ENCODE data around the gene CADPS2.

The CADPS2 gene

GRCh38 chr7:122350701-122351100 is 535.6 kb downstream of the CADPS2 start:
- TF ChIP-seq TAF1 (IDR thresholded peaks at IDR 0.05; ENCODE audit: borderline replicate concordance, insufficient read depth, low read length) = no peak
- no peak for TF ChIP-seq SIN3A (IDR thresholded peaks at IDR 0.05; ENCODE audit: borderline replicate concordance, insufficient read depth, low read length)
- no peak for TF ChIP-seq POLR2AphosphoS5 (IDR thresholded peaks at IDR 0.05; ENCODE audit: low read depth, low read length)
- no peak for TF ChIP-seq FOXP2 (optimal IDR thresholded peaks at IDR 0.05; ENCODE audit: borderline replicate concordance, extremely low read depth, extremely low read length, insufficient read depth)
- no peak for TF ChIP-seq REST (IDR thresholded peaks at IDR 0.05; ENCODE audit: insufficient read depth in 1 of 2, low read depth in 2 of 2, low read length in 2 of 2)

- no peak for TF ChIP-seq FOXP2 (optimal IDR thresholded peaks at IDR 0.05; ENCODE audit: borderline replicate concordance, extremely low read depth, extremely low read length, insufficient read depth)
- TF ChIP-seq SIN3A (IDR thresholded peaks at IDR 0.05; ENCODE audit: borderline replicate concordance, insufficient read depth, low read length) = no peak
- TF ChIP-seq TAF1 (IDR thresholded peaks at IDR 0.05; ENCODE audit: borderline replicate concordance, insufficient read depth, low read length) = no peak
Measured at GRCh38 chr7:122344303-122344620, 542.0 kb downstream of the CADPS2 start.

GRCh38 chr7:122343601-122344302 is 542.5 kb downstream of the CADPS2 start:
- TF ChIP-seq SIN3A (IDR thresholded peaks at IDR 0.05; ENCODE audit: borderline replicate concordance, insufficient read depth, low read length) (no peak), TAF1 (IDR thresholded peaks at IDR 0.05; ENCODE audit: borderline replicate concordance, insufficient read depth, low read length) (no peak), POLR2AphosphoS5 (IDR thresholded peaks at IDR 0.05; ENCODE audit: low read depth, low read length) (no peak), REST (IDR thresholded peaks at IDR 0.05; ENCODE audit: insufficient read depth in 1 of 2, low read depth in 2 of 2, low read length in 2 of 2) (no peak), FOXP2 (optimal IDR thresholded peaks at IDR 0.05; ENCODE audit: borderline replicate concordance, extremely low read depth, extremely low read length, insufficient read depth) (no peak)

- TF ChIP-seq POLR2AphosphoS5 (IDR thresholded peaks at IDR 0.05; ENCODE audit: low read depth, low read length) = no peak
- no peak for TF ChIP-seq TAF1 (IDR thresholded peaks at IDR 0.05; ENCODE audit: borderline replicate concordance, insufficient read depth, low read length)
- TF ChIP-seq FOXP2 (optimal IDR thresholded peaks at IDR 0.05; ENCODE audit: borderline replicate concordance, extremely low read depth, extremely low read length, insufficient read depth) = no peak
- no peak for TF ChIP-seq REST (IDR thresholded peaks at IDR 0.05; ENCODE audit: insufficient read depth in 1 of 2, low read depth in 2 of 2, low read length in 2 of 2)
- TF ChIP-seq SIN3A (IDR thresholded peaks at IDR 0.05; ENCODE audit: borderline replicate concordance, insufficient read depth, low read length) = no peak
Measured at GRCh38 chr7:122340427-122340826, 545.8 kb downstream of the CADPS2 start.

- TF ChIP-seq SIN3A (IDR thresholded peaks at IDR 0.05; ENCODE audit: borderline replicate concordance, insufficient read depth, low read length) = no peak
- TF ChIP-seq TAF1 (IDR thresholded peaks at IDR 0.05; ENCODE audit: borderline replicate concordance, insufficient read depth, low read length) = no peak
- no peak for TF ChIP-seq POLR2AphosphoS5 (IDR thresholded peaks at IDR 0.05; ENCODE audit: low read depth, low read length)
Measured at GRCh38 chr7:122339145-122339904, 546.9 kb downstream of the CADPS2 start.

GRCh38 chr7:122337011-122337410 is 549.2 kb downstream of the CADPS2 start:
- no peak for TF ChIP-seq REST (IDR thresholded peaks at IDR 0.05; ENCODE audit: insufficient read depth in 1 of 2, low read depth in 2 of 2, low read length in 2 of 2)
- TF ChIP-seq SIN3A (IDR thresholded peaks at IDR 0.05; ENCODE audit: borderline replicate concordance, insufficient read depth, low read length) = no peak
- TF ChIP-seq POLR2AphosphoS5 (IDR thresholded peaks at IDR 0.05; ENCODE audit: low read depth, low read length) = no peak
- no peak for TF ChIP-seq TAF1 (IDR thresholded peaks at IDR 0.05; ENCODE audit: borderline replicate concordance, insufficient read depth, low read length)
- no peak for TF ChIP-seq FOXP2 (optimal IDR thresholded peaks at IDR 0.05; ENCODE audit: borderline replicate concordance, extremely low read depth, extremely low read length, insufficient read depth)

All from PFSK-1 (cell line).